GM18511 (cell line): Measurements from ENCODE around the gene GSTO1.

Experiments used
- ATAC-seq: cut with Tn5 transposase; IDR thresholded peaks from one replicate; pipeline ENCODE4 v1.9.1; 2021; ENCODE audit warnings: mild to moderate bottlenecking, moderate library complexity; ENCODE audit not compliant: unreplicated experiment

GSTO1 gene

GRCh38 chr10:104273899-104274575 is 19.3 kb downstream of the GSTO1 start:
- no peak for ATAC-seq

- peak; percentile 94 for ATAC-seq
Observed at GRCh38 chr10:104274762-104275721, 20.4 kb downstream of the GSTO1 start.

- ATAC-seq, result no peak
Observed at GRCh38 chr10:104276192-104276591, 21.5 kb downstream of the GSTO1 start.

- no peak for ATAC-seq
Observed at GRCh38 chr10:104277785-104278184, 23.1 kb downstream of the GSTO1 start.

GRCh38 chr10:104279550-104280259 is 25.0 kb downstream of the GSTO1 start:
- no peak for ATAC-seq

GRCh38 chr10:104281694-104282093 is 27.0 kb downstream of the GSTO1 start:
- no peak for ATAC-seq

- ATAC-seq, result no peak
Observed at GRCh38 chr10:104284846-104285245, 30.2 kb downstream of the GSTO1 start.

- ATAC-seq, result no peak
Observed at GRCh38 chr10:104286939-104287338, 32.2 kb downstream of the GSTO1 start.

- no peak for ATAC-seq
Observed at GRCh38 chr10:104288355-104288754, 33.7 kb downstream of the GSTO1 start.

GRCh38 chr10:104291439-104291951 is 36.8 kb downstream of the GSTO1 start:
- ATAC-seq, result peak; percentile 99

- ATAC-seq, result no peak
Observed at GRCh38 chr10:104293011-104293410, 38.3 kb downstream of the GSTO1 start.

GRCh38 chr10:104293781-104294321 is 39.2 kb downstream of the GSTO1 start:
- ATAC-seq, result no peak

GRCh38 chr10:104296687-104297436 is 42.2 kb downstream of the GSTO1 start:
- ATAC-seq, result no peak

- no peak for ATAC-seq
Observed at GRCh38 chr10:104297697-104298660, 43.3 kb downstream of the GSTO1 start.

GRCh38 chr10:104299031-104299904 is 44.6 kb downstream of the GSTO1 start:
- ATAC-seq, result no peak

GRCh38 chr10:104300002-104300735 is 45.5 kb downstream of the GSTO1 start:
- no peak for ATAC-seq

GRCh38 chr10:104300736-104301292 is 46.1 kb downstream of the GSTO1 start:
- ATAC-seq, result no peak
